NCI-H226 (cell line): ENCODE results near the gene BCAS3.
A peak's percentile ranks its signal among the peaks of the same experiment; 100 is the strongest.

ENCODE experiments used
- DNase-seq: peaks from one replicate; pipeline ENCODE4 v3.0.0-alpha.2; 2015

Gene BCAS3

GRCh38 chr17:61307905-61308886, 630.5 kb downstream of the BCAS3 start:
- no peak for DNase-seq

GRCh38 chr17:61309362-61310256, 632.0 kb downstream of the BCAS3 start:
- DNase-seq: peak; percentile 22

GRCh38 chr17:61310590-61310989, 632.9 kb downstream of the BCAS3 start:
- no peak for DNase-seq

GRCh38 chr17:61312406-61313295, 635.0 kb downstream of the BCAS3 start:
- no peak for DNase-seq

- no peak for DNase-seq
Observed at GRCh38 chr17:61313461-61314326, 636.0 kb downstream of the BCAS3 start.

GRCh38 chr17:61314368-61315078, 636.9 kb downstream of the BCAS3 start:
- DNase-seq: no peak

- no peak for DNase-seq
Observed at GRCh38 chr17:61316633-61317032, 639.0 kb downstream of the BCAS3 start.

- DNase-seq: no peak
Observed at GRCh38 chr17:61317779-61318178, 640.1 kb downstream of the BCAS3 start.

GRCh38 chr17:61318684-61319098, 641.0 kb downstream of the BCAS3 start:
- DNase-seq: no peak

GRCh38 chr17:61321344-61321743, 643.7 kb downstream of the BCAS3 start:
- DNase-seq: no peak

- DNase-seq: no peak
Observed at GRCh38 chr17:61322325-61323002, 644.8 kb downstream of the BCAS3 start.

- DNase-seq: no peak
Observed at GRCh38 chr17:61323003-61323908, 645.6 kb downstream of the BCAS3 start.

- no peak for DNase-seq
Observed at GRCh38 chr17:61323909-61324868, 646.5 kb downstream of the BCAS3 start.

GRCh38 chr17:61324950-61325349, 647.3 kb downstream of the BCAS3 start:
- DNase-seq: no peak

- no peak for DNase-seq
Observed at GRCh38 chr17:61325382-61326073, 647.9 kb downstream of the BCAS3 start.

- DNase-seq: no peak
Observed at GRCh38 chr17:61326330-61326729, 648.7 kb downstream of the BCAS3 start.

- no peak for DNase-seq
Observed at GRCh38 chr17:61328351-61328750, 650.7 kb downstream of the BCAS3 start.
